HTERT RPE-1 (cell line): ENCODE data around the gene RAP1GAP2.
"Not testable (repeated sequence)": the region's sequence is repeated elsewhere in the genome, so short reads cannot be mapped to it uniquely, and the experiment has no call there.

Experiments
- in situ Hi-C: fragments of 300-500 bp; cut with MboI; formaldehyde crosslinking; loops from 4 replicates; pipeline ENCODE4 v1.14.3; 2020; ENCODE audit warnings: low sequenced_read_pairs

The RAP1GAP2 gene

DNA sequence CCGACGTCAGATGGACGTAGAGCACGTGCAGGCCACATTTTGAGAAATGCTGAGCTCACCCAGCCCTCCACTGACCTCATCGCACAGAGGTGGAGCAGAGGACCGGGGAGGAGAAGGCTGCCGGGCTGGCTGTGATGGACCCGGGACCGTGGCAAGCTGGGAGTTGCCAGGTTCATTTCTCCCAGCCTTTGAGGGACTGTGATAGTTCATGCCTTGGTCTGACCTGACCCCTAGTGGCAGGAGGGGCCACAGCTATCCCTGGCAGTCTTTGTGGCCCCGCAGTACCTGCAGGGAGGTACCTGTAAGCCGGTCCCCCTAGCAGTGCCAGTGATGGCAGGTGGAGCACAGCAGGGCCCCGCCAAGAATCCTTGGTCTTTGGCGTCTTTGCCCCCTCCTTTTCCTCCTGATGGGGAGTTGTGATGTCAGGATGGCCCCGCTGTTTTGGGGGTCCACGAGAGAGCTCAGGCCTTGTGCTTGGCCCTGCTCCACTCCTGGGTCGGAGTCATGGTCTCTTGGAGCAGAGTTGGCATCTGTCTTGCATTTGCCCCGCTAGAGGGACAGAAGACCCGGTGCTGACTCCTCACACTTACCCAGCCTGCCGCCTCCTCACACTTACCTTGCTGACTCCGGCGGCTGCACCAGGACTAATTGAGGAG, 216.8 kb downstream of the RAP1GAP2 start:
- in situ Hi-C loops = no loop called here

GRCh38 chr17:3015890-3016289, 219.7 kb downstream of the RAP1GAP2 start:
- in situ Hi-C loops = no loop called here

DNA sequence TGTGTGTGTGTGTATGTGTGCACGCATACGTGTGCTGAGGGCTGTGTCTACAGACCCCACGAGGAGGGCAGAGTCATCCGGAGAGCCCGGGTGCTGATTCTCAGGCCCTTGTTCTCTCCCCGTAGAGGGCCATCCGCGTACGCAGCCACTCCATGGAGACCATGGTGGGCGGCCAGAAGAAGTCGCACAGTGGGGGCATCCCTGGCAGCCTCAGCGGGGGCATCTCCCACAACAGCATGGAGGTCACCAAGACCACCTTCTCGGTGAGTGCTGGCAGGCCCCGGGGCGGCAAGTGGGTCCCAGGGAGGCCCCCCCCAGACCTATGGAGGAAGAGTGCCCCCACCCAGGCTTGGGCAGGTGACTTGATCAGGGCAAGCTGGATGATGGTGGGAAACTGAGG, 221.7 kb downstream of the RAP1GAP2 start:
- in situ Hi-C loops = no loop called here

DNA sequence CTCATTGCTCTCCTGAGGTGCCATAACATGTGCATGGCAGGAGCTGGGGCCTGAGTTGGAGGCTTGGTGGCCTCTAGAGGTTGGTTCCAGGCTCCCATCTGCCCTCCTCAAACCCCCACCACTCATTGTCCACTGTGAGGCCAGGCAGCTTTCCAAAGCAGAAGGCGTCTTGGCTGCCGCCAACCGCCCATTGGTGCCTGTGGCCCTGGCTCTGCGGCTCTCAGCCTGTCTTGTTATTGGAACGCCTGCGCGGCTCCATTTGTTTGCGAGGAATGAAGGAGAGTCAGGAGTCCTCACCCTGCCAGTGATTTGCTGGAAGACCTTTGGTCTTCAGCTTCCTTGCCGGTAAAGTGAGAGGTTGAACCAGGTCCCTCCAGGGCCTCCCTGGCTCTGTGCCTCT, 223.5 kb downstream of the RAP1GAP2 start:
- in situ Hi-C loops = no loop called here

DNA sequence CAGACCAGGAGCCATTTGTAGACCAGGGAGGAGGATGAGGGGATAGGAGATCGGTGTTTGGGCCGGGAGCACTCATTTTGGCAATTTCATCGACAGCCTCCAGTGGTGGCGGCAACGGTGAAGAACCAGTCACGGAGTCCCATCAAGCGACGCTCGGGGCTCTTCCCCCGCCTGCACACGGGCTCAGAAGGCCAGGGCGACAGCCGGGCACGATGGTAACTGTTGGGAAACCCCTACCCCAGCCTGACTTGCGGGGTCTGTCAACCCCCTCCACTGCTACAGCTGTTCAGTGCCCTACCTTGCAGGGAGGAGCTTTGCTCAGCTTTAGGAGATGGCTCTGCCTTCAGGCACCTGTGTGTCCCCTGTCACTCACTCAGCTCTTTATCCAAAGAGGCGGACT, 224.1 kb downstream of the RAP1GAP2 start:
- in situ Hi-C loops = no loop called here

GRCh38 chr17:3022197-3022596, 226.0 kb downstream of the RAP1GAP2 start:
- in situ Hi-C loops = no loop called here

DNA sequence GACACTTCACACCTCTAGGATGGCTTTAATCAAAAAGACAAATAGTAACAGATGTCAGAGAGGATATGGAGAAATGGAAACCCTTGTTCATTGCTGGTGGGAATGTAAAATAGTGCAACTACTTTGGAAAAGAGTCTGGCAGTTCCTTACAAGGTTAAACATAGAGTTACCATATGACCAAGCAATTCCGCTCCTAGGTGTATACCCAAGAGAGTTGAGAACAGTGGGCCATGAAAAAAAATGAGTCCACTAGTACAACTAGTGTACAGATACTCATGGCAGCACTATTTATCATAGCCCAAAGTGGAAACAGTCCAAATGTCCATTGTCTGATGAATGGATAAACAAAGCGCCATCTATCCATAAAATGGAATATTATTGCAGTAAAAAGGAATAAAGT, 228.1 kb downstream of the RAP1GAP2 start:
- in situ Hi-C loops = no loop called here

GRCh38 chr17:3025421-3026124, 229.3 kb downstream of the RAP1GAP2 start:
- in situ Hi-C loops = no loop called here

GRCh38 chr17:3026125-3026855, 230.1 kb downstream of the RAP1GAP2 start:
- in situ Hi-C loops = no loop called here

DNA sequence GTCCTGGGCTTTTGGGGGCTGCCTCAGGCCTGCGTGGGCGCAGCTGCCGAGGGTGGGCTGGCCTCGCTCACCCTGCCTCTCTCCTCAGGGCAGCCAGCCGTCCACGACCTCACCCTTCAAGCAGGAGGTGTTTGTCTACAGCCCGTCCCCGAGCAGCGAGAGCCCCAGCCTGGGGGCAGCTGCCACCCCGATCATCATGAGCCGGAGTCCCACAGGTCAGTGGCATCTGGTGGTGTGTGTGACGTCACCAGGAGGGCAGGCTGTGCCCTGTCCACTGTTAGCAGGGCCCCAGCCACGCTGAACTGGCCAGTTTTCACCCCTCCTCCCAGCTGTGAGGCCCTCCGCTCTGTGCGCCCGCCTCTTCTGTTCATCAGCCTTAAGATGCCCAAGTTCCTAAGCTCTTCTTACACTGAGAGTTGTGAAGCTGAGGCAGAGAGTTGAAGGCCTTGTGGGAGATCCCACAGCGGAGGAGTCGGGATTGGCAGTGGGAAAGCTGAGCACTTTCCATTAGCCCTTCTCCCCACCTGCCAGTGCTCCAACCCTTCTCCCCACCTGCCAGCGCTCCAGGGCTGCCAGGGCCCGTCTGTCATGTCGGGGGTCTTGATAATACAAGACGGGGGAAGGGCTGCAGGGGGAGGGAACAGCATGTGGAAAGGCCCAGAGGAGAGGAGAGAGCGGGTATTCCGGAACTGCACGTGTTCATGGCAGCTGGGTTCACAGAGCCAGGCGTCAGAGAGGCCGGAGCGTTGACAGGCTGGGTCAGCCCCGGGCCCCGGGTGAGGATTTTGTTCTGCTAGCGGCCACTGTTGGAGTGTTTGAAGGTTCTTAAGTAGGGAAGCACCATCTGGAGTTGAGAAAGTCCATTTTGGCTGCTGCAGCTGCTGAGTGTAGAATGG, 230.9 kb downstream of the RAP1GAP2 start:
- in situ Hi-C loops = no loop called here

GRCh38 chr17:3027786-3028532, 231.7 kb downstream of the RAP1GAP2 start:
- in situ Hi-C loops = no loop called here

GRCh38 chr17:3029213-3029913, 233.1 kb downstream of the RAP1GAP2 start:
- in situ Hi-C loops = no loop called here

DNA sequence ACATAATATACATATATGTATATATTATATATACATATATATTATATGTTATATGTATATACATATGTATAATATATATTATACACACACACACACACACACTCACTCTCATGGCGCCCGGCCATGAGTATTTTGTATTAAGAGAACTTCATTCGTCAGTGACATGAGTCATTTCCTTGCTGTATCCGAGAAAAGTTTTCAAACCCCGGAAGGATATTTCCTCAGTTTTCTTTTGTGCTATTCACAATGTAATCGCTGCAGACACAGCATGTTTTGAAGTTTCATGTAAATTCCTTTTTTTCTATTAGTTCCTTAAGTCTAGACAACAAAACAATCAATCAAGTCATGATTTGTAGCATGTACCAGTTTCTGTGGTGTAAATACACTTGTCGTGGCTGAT, 233.9 kb downstream of the RAP1GAP2 start:
- in situ Hi-C loops = no loop called here

DNA sequence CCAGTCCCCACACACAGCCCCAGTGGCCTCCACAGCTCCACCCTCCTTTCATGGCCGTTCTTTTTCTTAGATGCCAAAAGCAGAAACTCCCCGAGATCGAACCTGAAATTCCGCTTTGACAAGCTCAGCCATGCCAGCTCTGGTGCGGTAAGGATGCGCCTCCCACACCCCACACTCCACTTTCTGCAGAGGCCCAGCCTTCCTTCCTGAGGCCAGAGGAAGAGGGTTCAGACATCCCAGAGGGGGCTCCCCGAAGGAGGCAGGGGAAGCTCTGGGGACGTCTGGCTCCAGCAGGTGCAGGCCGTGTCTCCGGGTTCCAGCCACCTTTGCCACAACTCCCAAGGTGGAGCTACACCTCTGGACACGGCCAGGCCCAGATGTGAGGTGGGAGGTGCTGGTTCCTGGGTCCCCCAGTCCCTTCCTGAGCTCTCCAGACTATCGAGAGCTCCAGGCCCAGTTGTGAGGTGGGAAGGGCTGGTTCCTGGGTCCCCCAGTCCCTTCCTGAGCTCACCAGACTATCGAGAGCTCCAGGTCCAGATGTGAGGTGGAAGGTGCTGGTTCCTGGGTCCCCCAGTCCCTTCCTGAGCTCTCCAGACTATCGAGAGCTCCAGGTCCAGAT, 234.7 kb downstream of the RAP1GAP2 start:
- in situ Hi-C loops = not testable (repeated sequence)

- in situ Hi-C loops = no loop called here
Observed at GRCh38 chr17:3032258-3033247, 236.3 kb downstream of the RAP1GAP2 start.

- in situ Hi-C loops = no loop called here
Observed at GRCh38 chr17:3033248-3033640, 237.0 kb downstream of the RAP1GAP2 start.

GRCh38 chr17:3033741-3034577, 237.7 kb downstream of the RAP1GAP2 start:
- in situ Hi-C loops = no loop called here
